WTC11 (cell line): Measurements from ENCODE around the gene CCDC137. TPM values are rescaled to one million over a fixed set of nuclear protein-coding genes. Genes with fewer than 3 reads are reported as not detected.

Experiments used
- ATAC-seq: fragments of 200-7000 bp; cut with Tn5 transposase; 2 replicates; pipeline ENCODE4 v1.10.0; 2021; ENCODE audit warnings: mild to moderate bottlenecking, moderate library complexity
- CTCF ChIA-PET: fragments of 300-600 bp; sonication (Branson Sonifier 250); formaldehyde crosslinking; loops from one replicate; lab custom pipeline; 2021; ENCODE audit warnings: antibody characterized with exemption; lab: Charles Lee
- POLR2A ChIA-PET: fragments of 350-600 bp; sonication (Branson Sonifier 250); formaldehyde crosslinking; loops from one replicate; lab custom pipeline; 2021; ENCODE audit warnings: antibody characterized with exemption; lab: Charles Lee
- DNase-seq: peaks from one replicate; pipeline ENCODE4 v3.0.0; 2021; ENCODE audit warnings: low spot score
- H3K27ac Mint-ChIP-seq: 2 replicates; pipeline ENCODE4 v1.8.0; 2021; ENCODE audit warnings: mixed read lengths
- H3K27me3 Mint-ChIP-seq: 2 replicates; pipeline ENCODE4 v1.8.0; 2021; ENCODE audit warnings: low read depth, mild to moderate bottlenecking, moderate library complexity, mixed read lengths
- H3K36me3 Mint-ChIP-seq: 2 replicates; pipeline ENCODE4 v1.8.0; 2021; ENCODE audit warnings: mixed read lengths
- H3K4me1 Mint-ChIP-seq: 2 replicates; pipeline ENCODE4 v1.8.0; 2022; ENCODE audit warnings: mixed read lengths
- H3K4me3 Mint-ChIP-seq: 2 replicates; pipeline ENCODE4 v1.8.0; 2021; ENCODE audit warnings: mild to moderate bottlenecking, moderate library complexity, mixed read lengths
- H3K9me3 Mint-ChIP-seq: 2 replicates; pipeline ENCODE4 v1.8.0; 2021; ENCODE audit warnings: mixed read lengths
- GTF2I ChIP-seq: fragments of 250-450 bp; sonication (Bioruptor Pico); conservative IDR thresholded peaks from 2 replicates; pipeline ENCODE4 v1.4.0; 2021; ENCODE audit warnings: mild to moderate bottlenecking
- HMGA2 ChIP-seq: fragments of 250-450 bp; sonication (Bioruptor Pico); IDR thresholded peaks from 2 replicates; pipeline ENCODE4 v1.4.0; 2021; ENCODE audit warnings: mild to moderate bottlenecking, moderate library complexity
- NFE2L1 ChIP-seq: sonication (generic); formaldehyde crosslinking; IDR thresholded peaks from 2 replicates; pipeline ENCODE4 v1.8.1; 2023; ENCODE audit warnings: missing genetic modification reagents
- RORB ChIP-seq: fragments of 250-450 bp; sonication (Bioruptor Pico); IDR thresholded peaks from 2 replicates; pipeline ENCODE4 v1.9.0; 2021; ENCODE audit warnings: mild to moderate bottlenecking
- SMAD4 ChIP-seq: sonication (generic); formaldehyde crosslinking; IDR thresholded peaks from 2 replicates; pipeline ENCODE4 v1.8.0; 2022; ENCODE audit warnings: mild to moderate bottlenecking, missing genetic modification reagents
- ZNF671 ChIP-seq: fragments of 250-450 bp; sonication (Bioruptor Pico); IDR thresholded peaks from 2 replicates; pipeline ENCODE4 v1.8.0; 2021; ENCODE audit warnings: mild to moderate bottlenecking
- total RNA-seq: library from RNA; stranded (reverse); gene quantifications from 3 replicates; pipeline ENCODE4 v1.2.3, GENCODE V29; 2021
- TF ChIP-seq, protein P1 (sequence below): sonication (generic); formaldehyde crosslinking; conservative IDR thresholded peaks from 2 replicates; pipeline ENCODE4 v1.8.1; 2023; ENCODE audit warnings: mild to moderate bottlenecking, low read depth, missing genetic modification reagents, moderate library complexity
- TF ChIP-seq, protein P2 (sequence below): sonication (generic); formaldehyde crosslinking; IDR thresholded peaks from 2 replicates; pipeline ENCODE4 v1.8.0; 2023; ENCODE audit warnings: missing genetic modification reagents, mild to moderate bottlenecking, borderline replicate concordance
- TF ChIP-seq, protein P3 (sequence below): sonication (generic); formaldehyde crosslinking; IDR thresholded peaks from 2 replicates; pipeline ENCODE4 v1.8.1; 2023; ENCODE audit warnings: mild to moderate bottlenecking, missing genetic modification reagents, moderate library complexity
- TF ChIP-seq, protein P4 (sequence below): sonication (generic); formaldehyde crosslinking; IDR thresholded peaks from 2 replicates; pipeline ENCODE4 v1.8.0; 2022; ENCODE audit warnings: missing genetic modification reagents
- TF ChIP-seq, protein P5 (sequence below): sonication (generic); formaldehyde crosslinking; IDR thresholded peaks from 2 replicates; pipeline ENCODE4 v1.8.1; 2022; ENCODE audit warnings: low read depth, missing genetic modification reagents, borderline replicate concordance
- TF ChIP-seq, protein P6 (sequence below): fragments of 250-450 bp; sonication (Bioruptor Pico); IDR thresholded peaks from 2 replicates; pipeline ENCODE4 v1.9.0; 2021; ENCODE audit warnings: moderate library complexity, mild to moderate bottlenecking, inconsistent platforms, borderline replicate concordance
- TF ChIP-seq, protein P7 (sequence below): fragments of 200-600 bp; IDR thresholded peaks from 2 replicates; pipeline ENCODE4 v1.8.0; 2022; ENCODE audit warnings: antibody characterized with exemption
- TF ChIP-seq, protein P8 (sequence below): fragments of 250-450 bp; sonication (Bioruptor Pico); IDR thresholded peaks from 2 replicates; pipeline ENCODE4 v1.8.0; 2021; ENCODE audit warnings: mild to moderate bottlenecking
- TF ChIP-seq, protein P9 (sequence below): sonication (generic); formaldehyde crosslinking; IDR thresholded peaks from 2 replicates; pipeline ENCODE4 v1.8.0; 2023; ENCODE audit warnings: mild to moderate bottlenecking, missing genetic modification reagents

CCDC137 gene
- total RNA-seq, 1 experiment from 2014 or later: 36.8 TPM

DNA sequence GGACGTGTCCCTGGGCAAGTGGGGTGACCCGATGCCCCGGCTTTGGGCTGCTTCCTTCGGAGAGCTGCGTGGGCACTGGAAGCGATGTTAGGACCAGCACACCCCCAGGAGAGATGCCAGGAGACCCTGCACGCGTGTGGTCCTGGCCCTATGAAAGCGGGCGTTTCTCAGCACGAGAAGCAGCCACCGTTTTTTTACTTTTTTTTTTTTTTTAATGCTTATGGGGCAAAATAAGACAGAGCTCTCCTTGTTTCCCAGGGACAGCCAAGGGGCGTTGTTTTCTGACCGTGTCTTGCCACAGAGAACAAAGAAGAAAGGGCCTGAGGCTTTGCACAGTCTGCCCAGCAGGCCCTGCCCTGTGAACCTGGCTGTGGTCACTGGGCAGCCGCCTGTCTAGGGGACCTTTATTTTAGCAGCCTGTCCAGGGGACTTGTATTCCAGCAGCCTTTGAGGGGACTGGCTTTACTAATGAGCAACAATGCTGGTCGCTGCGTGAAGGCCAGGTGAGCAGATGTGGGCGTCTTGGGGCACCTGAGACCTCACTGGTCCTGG, 46.5 kb downstream of the CCDC137 start:
- TF ChIP-seq, protein P1, sequence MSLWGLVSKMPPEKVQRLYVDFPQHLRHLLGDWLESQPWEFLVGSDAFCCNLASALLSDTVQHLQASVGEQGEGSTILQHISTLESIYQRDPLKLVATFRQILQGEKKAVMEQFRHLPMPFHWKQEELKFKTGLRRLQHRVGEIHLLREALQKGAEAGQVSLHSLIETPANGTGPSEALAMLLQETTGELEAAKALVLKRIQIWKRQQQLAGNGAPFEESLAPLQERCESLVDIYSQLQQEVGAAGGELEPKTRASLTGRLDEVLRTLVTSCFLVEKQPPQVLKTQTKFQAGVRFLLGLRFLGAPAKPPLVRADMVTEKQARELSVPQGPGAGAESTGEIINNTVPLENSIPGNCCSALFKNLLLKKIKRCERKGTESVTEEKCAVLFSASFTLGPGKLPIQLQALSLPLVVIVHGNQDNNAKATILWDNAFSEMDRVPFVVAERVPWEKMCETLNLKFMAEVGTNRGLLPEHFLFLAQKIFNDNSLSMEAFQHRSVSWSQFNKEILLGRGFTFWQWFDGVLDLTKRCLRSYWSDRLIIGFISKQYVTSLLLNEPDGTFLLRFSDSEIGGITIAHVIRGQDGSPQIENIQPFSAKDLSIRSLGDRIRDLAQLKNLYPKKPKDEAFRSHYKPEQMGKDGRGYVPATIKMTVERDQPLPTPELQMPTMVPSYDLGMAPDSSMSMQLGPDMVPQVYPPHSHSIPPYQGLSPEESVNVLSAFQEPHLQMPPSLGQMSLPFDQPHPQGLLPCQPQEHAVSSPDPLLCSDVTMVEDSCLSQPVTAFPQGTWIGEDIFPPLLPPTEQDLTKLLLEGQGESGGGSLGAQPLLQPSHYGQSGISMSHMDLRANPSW (CRISPR knock-in tag): no peak
- TF ChIP-seq SMAD4 (no peak), RORB (no peak), NFE2L1 (no peak), ZNF671 (CRISPR knock-in tag) (no peak), GTF2I (CRISPR knock-in tag) (no peak), HMGA2 (no peak)
- TF ChIP-seq, protein P2, sequence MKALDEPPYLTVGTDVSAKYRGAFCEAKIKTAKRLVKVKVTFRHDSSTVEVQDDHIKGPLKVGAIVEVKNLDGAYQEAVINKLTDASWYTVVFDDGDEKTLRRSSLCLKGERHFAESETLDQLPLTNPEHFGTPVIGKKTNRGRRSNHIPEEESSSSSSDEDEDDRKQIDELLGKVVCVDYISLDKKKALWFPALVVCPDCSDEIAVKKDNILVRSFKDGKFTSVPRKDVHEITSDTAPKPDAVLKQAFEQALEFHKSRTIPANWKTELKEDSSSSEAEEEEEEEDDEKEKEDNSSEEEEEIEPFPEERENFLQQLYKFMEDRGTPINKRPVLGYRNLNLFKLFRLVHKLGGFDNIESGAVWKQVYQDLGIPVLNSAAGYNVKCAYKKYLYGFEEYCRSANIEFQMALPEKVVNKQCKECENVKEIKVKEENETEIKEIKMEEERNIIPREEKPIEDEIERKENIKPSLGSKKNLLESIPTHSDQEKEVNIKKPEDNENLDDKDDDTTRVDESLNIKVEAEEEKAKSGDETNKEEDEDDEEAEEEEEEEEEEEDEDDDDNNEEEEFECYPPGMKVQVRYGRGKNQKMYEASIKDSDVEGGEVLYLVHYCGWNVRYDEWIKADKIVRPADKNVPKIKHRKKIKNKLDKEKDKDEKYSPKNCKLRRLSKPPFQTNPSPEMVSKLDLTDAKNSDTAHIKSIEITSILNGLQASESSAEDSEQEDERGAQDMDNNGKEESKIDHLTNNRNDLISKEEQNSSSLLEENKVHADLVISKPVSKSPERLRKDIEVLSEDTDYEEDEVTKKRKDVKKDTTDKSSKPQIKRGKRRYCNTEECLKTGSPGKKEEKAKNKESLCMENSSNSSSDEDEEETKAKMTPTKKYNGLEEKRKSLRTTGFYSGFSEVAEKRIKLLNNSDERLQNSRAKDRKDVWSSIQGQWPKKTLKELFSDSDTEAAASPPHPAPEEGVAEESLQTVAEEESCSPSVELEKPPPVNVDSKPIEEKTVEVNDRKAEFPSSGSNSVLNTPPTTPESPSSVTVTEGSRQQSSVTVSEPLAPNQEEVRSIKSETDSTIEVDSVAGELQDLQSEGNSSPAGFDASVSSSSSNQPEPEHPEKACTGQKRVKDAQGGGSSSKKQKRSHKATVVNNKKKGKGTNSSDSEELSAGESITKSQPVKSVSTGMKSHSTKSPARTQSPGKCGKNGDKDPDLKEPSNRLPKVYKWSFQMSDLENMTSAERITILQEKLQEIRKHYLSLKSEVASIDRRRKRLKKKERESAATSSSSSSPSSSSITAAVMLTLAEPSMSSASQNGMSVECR (CRISPR knock-in tag): no peak
- TF ChIP-seq, protein P3, sequence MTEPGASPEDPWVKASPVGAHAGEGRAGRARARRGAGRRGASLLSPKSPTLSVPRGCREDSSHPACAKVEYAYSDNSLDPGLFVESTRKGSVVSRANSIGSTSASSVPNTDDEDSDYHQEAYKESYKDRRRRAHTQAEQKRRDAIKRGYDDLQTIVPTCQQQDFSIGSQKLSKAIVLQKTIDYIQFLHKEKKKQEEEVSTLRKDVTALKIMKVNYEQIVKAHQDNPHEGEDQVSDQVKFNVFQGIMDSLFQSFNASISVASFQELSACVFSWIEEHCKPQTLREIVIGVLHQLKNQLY (CRISPR knock-in tag): no peak
- TF ChIP-seq, protein P4, sequence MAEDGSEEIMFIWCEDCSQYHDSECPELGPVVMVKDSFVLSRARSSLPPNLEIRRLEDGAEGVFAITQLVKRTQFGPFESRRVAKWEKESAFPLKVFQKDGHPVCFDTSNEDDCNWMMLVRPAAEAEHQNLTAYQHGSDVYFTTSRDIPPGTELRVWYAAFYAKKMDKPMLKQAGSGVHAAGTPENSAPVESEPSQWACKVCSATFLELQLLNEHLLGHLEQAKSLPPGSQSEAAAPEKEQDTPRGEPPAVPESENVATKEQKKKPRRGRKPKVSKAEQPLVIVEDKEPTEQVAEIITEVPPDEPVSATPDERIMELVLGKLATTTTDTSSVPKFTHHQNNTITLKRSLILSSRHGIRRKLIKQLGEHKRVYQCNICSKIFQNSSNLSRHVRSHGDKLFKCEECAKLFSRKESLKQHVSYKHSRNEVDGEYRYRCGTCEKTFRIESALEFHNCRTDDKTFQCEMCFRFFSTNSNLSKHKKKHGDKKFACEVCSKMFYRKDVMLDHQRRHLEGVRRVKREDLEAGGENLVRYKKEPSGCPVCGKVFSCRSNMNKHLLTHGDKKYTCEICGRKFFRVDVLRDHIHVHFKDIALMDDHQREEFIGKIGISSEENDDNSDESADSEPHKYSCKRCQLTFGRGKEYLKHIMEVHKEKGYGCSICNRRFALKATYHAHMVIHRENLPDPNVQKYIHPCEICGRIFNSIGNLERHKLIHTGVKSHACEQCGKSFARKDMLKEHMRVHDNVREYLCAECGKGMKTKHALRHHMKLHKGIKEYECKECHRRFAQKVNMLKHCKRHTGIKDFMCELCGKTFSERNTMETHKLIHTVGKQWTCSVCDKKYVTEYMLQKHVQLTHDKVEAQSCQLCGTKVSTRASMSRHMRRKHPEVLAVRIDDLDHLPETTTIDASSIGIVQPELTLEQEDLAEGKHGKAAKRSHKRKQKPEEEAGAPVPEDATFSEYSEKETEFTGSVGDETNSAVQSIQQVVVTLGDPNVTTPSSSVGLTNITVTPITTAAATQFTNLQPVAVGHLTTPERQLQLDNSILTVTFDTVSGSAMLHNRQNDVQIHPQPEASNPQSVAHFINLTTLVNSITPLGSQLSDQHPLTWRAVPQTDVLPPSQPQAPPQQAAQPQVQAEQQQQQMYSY (CRISPR knock-in tag): no peak
- TF ChIP-seq, protein P5, sequence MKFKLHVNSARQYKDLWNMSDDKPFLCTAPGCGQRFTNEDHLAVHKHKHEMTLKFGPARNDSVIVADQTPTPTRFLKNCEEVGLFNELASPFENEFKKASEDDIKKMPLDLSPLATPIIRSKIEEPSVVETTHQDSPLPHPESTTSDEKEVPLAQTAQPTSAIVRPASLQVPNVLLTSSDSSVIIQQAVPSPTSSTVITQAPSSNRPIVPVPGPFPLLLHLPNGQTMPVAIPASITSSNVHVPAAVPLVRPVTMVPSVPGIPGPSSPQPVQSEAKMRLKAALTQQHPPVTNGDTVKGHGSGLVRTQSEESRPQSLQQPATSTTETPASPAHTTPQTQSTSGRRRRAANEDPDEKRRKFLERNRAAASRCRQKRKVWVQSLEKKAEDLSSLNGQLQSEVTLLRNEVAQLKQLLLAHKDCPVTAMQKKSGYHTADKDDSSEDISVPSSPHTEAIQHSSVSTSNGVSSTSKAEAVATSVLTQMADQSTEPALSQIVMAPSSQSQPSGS (CRISPR knock-in tag): no peak
- TF ChIP-seq, protein P6, sequence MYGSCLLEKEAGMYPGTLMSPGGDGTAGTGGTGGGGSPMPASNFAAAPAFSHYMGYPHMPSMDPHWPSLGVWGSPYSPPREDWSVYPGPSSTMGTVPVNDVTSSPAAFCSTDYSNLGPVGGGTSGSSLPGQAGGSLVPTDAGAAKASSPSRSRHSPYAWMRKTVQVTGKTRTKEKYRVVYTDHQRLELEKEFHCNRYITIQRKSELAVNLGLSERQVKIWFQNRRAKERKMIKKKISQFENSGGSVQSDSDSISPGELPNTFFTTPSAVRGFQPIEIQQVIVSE (CRISPR knock-in tag): no peak
- TF ChIP-seq, protein P7, sequence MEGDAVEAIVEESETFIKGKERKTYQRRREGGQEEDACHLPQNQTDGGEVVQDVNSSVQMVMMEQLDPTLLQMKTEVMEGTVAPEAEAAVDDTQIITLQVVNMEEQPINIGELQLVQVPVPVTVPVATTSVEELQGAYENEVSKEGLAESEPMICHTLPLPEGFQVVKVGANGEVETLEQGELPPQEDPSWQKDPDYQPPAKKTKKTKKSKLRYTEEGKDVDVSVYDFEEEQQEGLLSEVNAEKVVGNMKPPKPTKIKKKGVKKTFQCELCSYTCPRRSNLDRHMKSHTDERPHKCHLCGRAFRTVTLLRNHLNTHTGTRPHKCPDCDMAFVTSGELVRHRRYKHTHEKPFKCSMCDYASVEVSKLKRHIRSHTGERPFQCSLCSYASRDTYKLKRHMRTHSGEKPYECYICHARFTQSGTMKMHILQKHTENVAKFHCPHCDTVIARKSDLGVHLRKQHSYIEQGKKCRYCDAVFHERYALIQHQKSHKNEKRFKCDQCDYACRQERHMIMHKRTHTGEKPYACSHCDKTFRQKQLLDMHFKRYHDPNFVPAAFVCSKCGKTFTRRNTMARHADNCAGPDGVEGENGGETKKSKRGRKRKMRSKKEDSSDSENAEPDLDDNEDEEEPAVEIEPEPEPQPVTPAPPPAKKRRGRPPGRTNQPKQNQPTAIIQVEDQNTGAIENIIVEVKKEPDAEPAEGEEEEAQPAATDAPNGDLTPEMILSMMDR: no peak
- TF ChIP-seq, protein P8, sequence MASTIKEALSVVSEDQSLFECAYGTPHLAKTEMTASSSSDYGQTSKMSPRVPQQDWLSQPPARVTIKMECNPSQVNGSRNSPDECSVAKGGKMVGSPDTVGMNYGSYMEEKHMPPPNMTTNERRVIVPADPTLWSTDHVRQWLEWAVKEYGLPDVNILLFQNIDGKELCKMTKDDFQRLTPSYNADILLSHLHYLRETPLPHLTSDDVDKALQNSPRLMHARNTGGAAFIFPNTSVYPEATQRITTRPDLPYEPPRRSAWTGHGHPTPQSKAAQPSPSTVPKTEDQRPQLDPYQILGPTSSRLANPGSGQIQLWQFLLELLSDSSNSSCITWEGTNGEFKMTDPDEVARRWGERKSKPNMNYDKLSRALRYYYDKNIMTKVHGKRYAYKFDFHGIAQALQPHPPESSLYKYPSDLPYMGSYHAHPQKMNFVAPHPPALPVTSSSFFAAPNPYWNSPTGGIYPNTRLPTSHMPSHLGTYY: no peak
- TF ChIP-seq, protein P9, sequence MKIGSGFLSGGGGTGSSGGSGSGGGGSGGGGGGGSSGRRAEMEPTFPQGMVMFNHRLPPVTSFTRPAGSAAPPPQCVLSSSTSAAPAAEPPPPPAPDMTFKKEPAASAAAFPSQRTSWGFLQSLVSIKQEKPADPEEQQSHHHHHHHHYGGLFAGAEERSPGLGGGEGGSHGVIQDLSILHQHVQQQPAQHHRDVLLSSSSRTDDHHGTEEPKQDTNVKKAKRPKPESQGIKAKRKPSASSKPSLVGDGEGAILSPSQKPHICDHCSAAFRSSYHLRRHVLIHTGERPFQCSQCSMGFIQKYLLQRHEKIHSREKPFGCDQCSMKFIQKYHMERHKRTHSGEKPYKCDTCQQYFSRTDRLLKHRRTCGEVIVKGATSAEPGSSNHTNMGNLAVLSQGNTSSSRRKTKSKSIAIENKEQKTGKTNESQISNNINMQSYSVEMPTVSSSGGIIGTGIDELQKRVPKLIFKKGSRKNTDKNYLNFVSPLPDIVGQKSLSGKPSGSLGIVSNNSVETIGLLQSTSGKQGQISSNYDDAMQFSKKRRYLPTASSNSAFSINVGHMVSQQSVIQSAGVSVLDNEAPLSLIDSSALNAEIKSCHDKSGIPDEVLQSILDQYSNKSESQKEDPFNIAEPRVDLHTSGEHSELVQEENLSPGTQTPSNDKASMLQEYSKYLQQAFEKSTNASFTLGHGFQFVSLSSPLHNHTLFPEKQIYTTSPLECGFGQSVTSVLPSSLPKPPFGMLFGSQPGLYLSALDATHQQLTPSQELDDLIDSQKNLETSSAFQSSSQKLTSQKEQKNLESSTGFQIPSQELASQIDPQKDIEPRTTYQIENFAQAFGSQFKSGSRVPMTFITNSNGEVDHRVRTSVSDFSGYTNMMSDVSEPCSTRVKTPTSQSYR (CRISPR knock-in tag): no peak
- DNase-seq (no peak), ATAC-seq (no peak)
- Mint-ChIP-seq H3K4me1 (peaks cover 24% of the 10 kb centered on the region), H3K9me3 (no peaks in the 10 kb centered on the region), H3K27ac (peak overlapping the region; percentile 83), H3K4me3 (peak overlapping the region; percentile 92), H3K36me3 (peaks cover 3% of the 10 kb centered on the region; the same call in 1 of the 2 replicates), H3K27me3 (peaks cover 2% of the 10 kb centered on the region; the same call in 1 of the 2 replicates)
- CTCF ChIA-PET: interaction anchor here (0.5 to 1.4 kb wide), 7 partner anchors 10 to 194 kb away, joined by 3 to 5 read pairs (median 4); partner anchors contain the start of gene MRPL12
- POLR2A ChIA-PET: interaction anchor here (1.4 kb wide), 1 partner anchor 8 kb away, joined by 3 read pairs; no protein-coding TSS in a partner anchor
